Smooth muscle cell (in vitro differentiated cells): Measurements from ENCODE around the gene CACNG4. TPM values are rescaled to one million over a fixed set of nuclear protein-coding genes. Genes with fewer than 3 reads are reported as not detected.

Experiments used
- DNase-seq: peaks from one replicate; lab custom pipeline; 2025; ENCODE audit not compliant: unreplicated experiment; lab: John Stamatoyannopoulos, UW
- H2AFZ ChIP-seq: fragments of 200-600 bp; sonication (generic); 2 replicates; pipeline ENCODE4 v1.6.0; 2016; ENCODE audit warnings: antibody characterized with exemption, low read depth, mild to moderate bottlenecking
- H3F3A ChIP-seq: fragments of 200-600 bp; sonication (generic); 2 replicates; pipeline ENCODE4 v1.6.0; 2017; ENCODE audit warnings: antibody characterized with exemption, low read depth
- H3K27ac ChIP-seq: fragments of 200-600 bp; sonication (generic); 2 replicates; pipeline ENCODE4 v1.5.1; 2016; ENCODE audit warnings: low read depth, mild to moderate bottlenecking
- H3K27me3 ChIP-seq: fragments of 200-600 bp; sonication (generic); 2 replicates; pipeline ENCODE4 v1.6.1; 2016; ENCODE audit warnings: low read depth, mild to moderate bottlenecking
- H3K36me3 ChIP-seq: fragments of 200-600 bp; sonication (generic); 2 replicates; pipeline ENCODE4 v1.5.1; 2016; ENCODE audit warnings: low read depth
- H3K4me1 ChIP-seq: fragments of 200-600 bp; sonication (generic); 2 replicates; pipeline ENCODE4 v1.5.1; 2016; ENCODE audit warnings: low read depth
- H3K4me2 ChIP-seq: fragments of 200-600 bp; sonication (generic); 2 replicates; pipeline ENCODE4 v1.6.0; 2016; ENCODE audit warnings: mild to moderate bottlenecking
- H3K4me3 ChIP-seq: fragments of 200-600 bp; sonication (generic); 2 replicates; pipeline ENCODE4 v1.5.1; 2016; ENCODE audit warnings: mild to moderate bottlenecking
- H3K79me2 ChIP-seq: fragments of 200-600 bp; sonication (generic); 2 replicates; pipeline ENCODE4 v1.6.0; 2016; ENCODE audit warnings: low read depth, mild to moderate bottlenecking
- H3K9ac ChIP-seq: fragments of 200-600 bp; sonication (generic); 2 replicates; pipeline ENCODE4 v1.6.0; 2016; ENCODE audit warnings: low read depth
- H3K9me3 ChIP-seq: fragments of 200-600 bp; sonication (generic); replicated peaks from 2 replicates; pipeline ENCODE4 v1.5.1; 2016; ENCODE audit warnings: low read depth
- H4K20me1 ChIP-seq: fragments of 200-600 bp; sonication (generic); 2 replicates; pipeline ENCODE4 v1.6.0; 2016; ENCODE audit warnings: low read depth
- CTCF ChIP-seq: fragments of 200-600 bp; sonication (generic); IDR thresholded peaks from 2 replicates; pipeline ENCODE4 v1.5.1; 2017; ENCODE audit warnings: borderline replicate concordance, mild to moderate bottlenecking, antibody characterized with exemption; ENCODE audit not compliant: insufficient read depth, poor library complexity, severe bottlenecking
- WGBS: methylation state at CpG from one replicate; pipeline ENCODE4 v1.1.7; 2016; ENCODE audit warnings: low lambda C conversion rate; 5-methylcytosine and 5-hydroxymethylcytosine counted together
- polyA plus RNA-seq: library from polyadenylated mRNA; unstranded; fragments of >200 nt; fragmentation: Nextera tagmentation; extraction: Ambion mirVana; gene quantifications from 2 replicates; pipeline ENCODE4 v1.2.1, GENCODE V29; 2016
- total RNA-seq: library from RNA; depleted of rRNA; stranded (reverse); fragments of >200 nt; gene quantifications from 2 replicates; pipeline ENCODE4 v1.2.3, GENCODE V29; 2014

CACNG4 gene
- total and polyA plus RNA-seq, 2 experiments from 2014 or later = 1.4 to 6.5 TPM

GRCh38 chr17:67058036-67058435, 93.5 kb downstream of the CACNG4 start:
- Histone ChIP-seq H3K27me3 (no peaks in the 10 kb centered on the region), H3K9me3 (no peaks in the 10 kb centered on the region), H3K27ac (no peak overlapping the region), H4K20me1 (no peaks in the 10 kb centered on the region), H3K4me2 (no peak overlapping the region), H3K36me3 (no peaks in the 10 kb centered on the region), H3K9ac (no peak overlapping the region), H3K79me2 (no peaks in the 10 kb centered on the region), H3K4me3 (no peak overlapping the region), H3K4me1 (no peaks in the 10 kb centered on the region), H3F3A (no peaks in the 10 kb centered on the region), H2AFZ (no peak overlapping the region)
- DNase-seq = no peak
- WGBS = 96% methylated on average over 8 of the region's 8 CpGs
- TF ChIP-seq CTCF = no peak

GRCh38 chr17:67059372-67059771, 94.9 kb downstream of the CACNG4 start:
- Histone ChIP-seq H3K27ac (no peak overlapping the region), H3K36me3 (no peaks in the 10 kb centered on the region), H4K20me1 (no peaks in the 10 kb centered on the region), H3K4me1 (no peaks in the 10 kb centered on the region), H2AFZ (no peak overlapping the region), H3K9me3 (no peaks in the 10 kb centered on the region), H3K27me3 (no peaks in the 10 kb centered on the region), H3F3A (no peaks in the 10 kb centered on the region), H3K79me2 (no peaks in the 10 kb centered on the region), H3K4me3 (no peak overlapping the region), H3K9ac (no peak overlapping the region), H3K4me2 (no peak overlapping the region)
- WGBS = 93% methylated on average over 6 of the region's 6 CpGs
- no peak for TF ChIP-seq CTCF
- no peak for DNase-seq

- Histone ChIP-seq H3K27ac (no peak overlapping the region), H3K36me3 (no peaks in the 10 kb centered on the region), H3K4me2 (no peak overlapping the region), H3K27me3 (no peaks in the 10 kb centered on the region), H3K4me1 (no peaks in the 10 kb centered on the region), H3K4me3 (no peak overlapping the region), H3K79me2 (no peaks in the 10 kb centered on the region), H2AFZ (no peak overlapping the region), H3F3A (no peaks in the 10 kb centered on the region), H3K9ac (no peak overlapping the region), H3K9me3 (no peaks in the 10 kb centered on the region), H4K20me1 (no peaks in the 10 kb centered on the region)
- 84% methylated on average over 6 of the region's 6 CpGs for WGBS
- DNase-seq = no peak
- TF ChIP-seq CTCF = no peak
These were observed 98.6 kb downstream of the CACNG4 start for GRCh38 chr17:67063141-67063540.

- Histone ChIP-seq H3K9ac (no peak overlapping the region), H2AFZ (no peak overlapping the region), H3K36me3 (no peaks in the 10 kb centered on the region), H4K20me1 (no peaks in the 10 kb centered on the region), H3F3A (peaks cover 5% of the 10 kb centered on the region), H3K4me2 (no peak overlapping the region), H3K4me1 (no peaks in the 10 kb centered on the region), H3K9me3 (no peaks in the 10 kb centered on the region), H3K27me3 (no peaks in the 10 kb centered on the region), H3K79me2 (no peaks in the 10 kb centered on the region), H3K4me3 (no peak overlapping the region), H3K27ac (no peak overlapping the region)
- no peak for DNase-seq
- TF ChIP-seq CTCF = no peak
- WGBS = 70% methylated on average over 2 of the region's 2 CpGs
These were observed 102.2 kb downstream of the CACNG4 start for GRCh38 chr17:67066717-67067116.
